Measurements from ENCODE around the gene SULT1E1. TPM values are rescaled to one million over a fixed set of nuclear protein-coding genes. Genes with fewer than 3 reads are reported as not detected.
A peak's percentile ranks its signal among the peaks of the same experiment; 100 is the strongest.

The SULT1E1 gene
- total RNA-seq, 1 experiment from 2014 or later: not detected

GRCh38 chr4:69833251-69833650, 26.7 kb downstream of the SULT1E1 start (continued):
- no peak for TF ChIP-seq ARID4B (CRISPR knock-in tag; IDR thresholded peaks at IDR 0.05; ENCODE audit: borderline replicate concordance)
- no peak for TF ChIP-seq FOXK1 (CRISPR knock-in tag; IDR thresholded peaks at IDR 0.05)
- TF ChIP-seq ZMAT4 (CRISPR knock-in tag; IDR thresholded peaks at IDR 0.05): no peak
- no peak for TF ChIP-seq IRF2 (CRISPR knock-in tag; IDR thresholded peaks at IDR 0.05; ENCODE audit: borderline replicate concordance, low read depth)
- no peak for TF ChIP-seq ERG (CRISPR knock-in tag; IDR thresholded peaks at IDR 0.05)

GRCh38 chr4:69832326-69833030, 27.5 kb downstream of the SULT1E1 start:
- no peaks in the 10 kb centered on the region; the same call in 1 of the 2 replicates for H3K27me3 Mint-ChIP-seq (ENCODE audit: low read depth)
- ChIA-PET POLR2A (interaction anchor here (0.6 kb wide), 1 partner anchor 715 kb away, joined by 4 read pairs; no protein-coding TSS in a partner anchor), CTCF (interaction anchor here (1.7 kb wide), 1 partner anchor 9 kb away, joined by 8 read pairs; no protein-coding TSS in a partner anchor)
- peaks cover 23% of the 10 kb centered on the region for H3K4me1 Mint-ChIP-seq
- TF ChIP-seq TCF7 (CRISPR knock-in tag; IDR thresholded peaks at IDR 0.05; ENCODE audit: low read depth): no peak
- TF ChIP-seq USF1 (CRISPR knock-in tag; IDR thresholded peaks at IDR 0.05): no peak
- TF ChIP-seq NFYB (CRISPR knock-in tag; conservative IDR thresholded peaks at IDR 0.05; ENCODE audit: low read depth): no peak
- no peak for TF ChIP-seq ZNF532 (CRISPR knock-in tag; IDR thresholded peaks at IDR 0.05; ENCODE audit: borderline replicate concordance)
- no peak for TF ChIP-seq GTF2I (CRISPR knock-in tag; conservative IDR thresholded peaks at IDR 0.05)
- TF ChIP-seq ARID4B (CRISPR knock-in tag; IDR thresholded peaks at IDR 0.05; ENCODE audit: borderline replicate concordance): no peak
- peak; percentile 34; the same call in 1 of the 2 replicates for TF ChIP-seq GABPB1 (CRISPR knock-in tag; IDR thresholded peaks at IDR 0.05)
- no peak for TF ChIP-seq RELA (CRISPR knock-in tag; IDR thresholded peaks at IDR 0.05; ENCODE audit: borderline replicate concordance)
- no peak overlapping the region for H3K27ac Mint-ChIP-seq
- H3K9me3 Mint-ChIP-seq: peaks cover 19% of the 10 kb centered on the region
- ATAC-seq (no peak), DNase-seq (ENCODE audit: low spot score) (no peak)
- no peak overlapping the region for H3K4me3 Mint-ChIP-seq
- no peaks in the 10 kb centered on the region; the same call in 1 of the 2 replicates for H3K36me3 Mint-ChIP-seq
